Measurements from ENCODE around the gene TCERG1.

The TCERG1 gene

GRCh38 chr5:146427619-146427997 lies 19.5 kb upstream of the TCERG1 start:
- no peak overlapping the region for H3K4me3 ChIP-seq (replicated peaks; ENCODE audit: low read depth, low read length)
- TF ChIP-seq CTCF (IDR thresholded peaks at IDR 0.05; ENCODE audit: low read length, missing control alignments) = no peak
- no peak for DNase-seq (ENCODE audit: low read depth)

DNA sequence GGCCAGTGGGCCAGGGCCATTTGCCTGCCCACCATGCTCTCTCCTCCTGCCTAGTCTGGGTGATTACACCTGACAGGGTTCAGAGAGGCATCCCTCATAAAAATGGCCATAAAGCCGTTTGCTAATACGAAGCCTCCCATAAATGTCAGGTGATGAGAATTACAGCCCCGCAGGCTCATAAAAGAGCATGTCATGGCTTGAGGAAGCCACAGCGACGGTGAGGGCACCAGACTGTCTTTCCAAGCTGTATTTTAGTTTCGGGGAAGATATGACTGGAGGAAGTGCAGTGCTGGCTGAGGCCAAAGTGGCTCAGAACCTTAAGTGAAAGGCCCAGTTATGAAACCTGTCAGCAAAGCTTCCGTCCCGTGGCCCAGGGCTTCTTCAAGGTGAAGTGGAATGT lies 18.5 kb upstream of the TCERG1 start:
- DNase-seq (ENCODE audit: low read depth) = no peak
- H3K4me3 ChIP-seq (replicated peaks; ENCODE audit: low read depth, low read length) = no peak overlapping the region
- TF ChIP-seq CTCF (IDR thresholded peaks at IDR 0.05; ENCODE audit: low read length, missing control alignments) = no peak

DNA sequence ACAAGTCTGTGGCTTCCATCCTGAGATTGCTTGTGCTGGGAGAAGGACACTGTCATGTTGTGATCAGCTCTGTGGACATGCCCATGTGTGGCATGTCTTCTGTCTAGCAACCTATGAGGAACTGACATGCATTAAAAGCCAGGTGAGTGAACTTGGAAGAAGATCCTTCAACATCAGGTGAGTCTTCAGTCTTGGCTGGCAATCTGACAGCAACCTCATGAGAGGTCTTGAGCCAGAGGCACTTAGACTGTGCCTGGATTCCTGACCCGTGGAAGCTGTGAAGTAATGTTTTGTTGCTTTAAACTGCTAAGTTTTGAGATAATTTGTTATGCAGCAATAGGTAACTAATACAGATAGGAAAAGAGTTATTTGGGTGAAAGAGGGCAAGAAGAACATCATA lies 6.8 kb upstream of the TCERG1 start:
- TF ChIP-seq CTCF (IDR thresholded peaks at IDR 0.05; ENCODE audit: low read length, missing control alignments) = no peak
- no peak for DNase-seq (ENCODE audit: low read depth)
- H3K4me3 ChIP-seq (replicated peaks; ENCODE audit: low read depth, low read length) = no peak overlapping the region

DNA sequence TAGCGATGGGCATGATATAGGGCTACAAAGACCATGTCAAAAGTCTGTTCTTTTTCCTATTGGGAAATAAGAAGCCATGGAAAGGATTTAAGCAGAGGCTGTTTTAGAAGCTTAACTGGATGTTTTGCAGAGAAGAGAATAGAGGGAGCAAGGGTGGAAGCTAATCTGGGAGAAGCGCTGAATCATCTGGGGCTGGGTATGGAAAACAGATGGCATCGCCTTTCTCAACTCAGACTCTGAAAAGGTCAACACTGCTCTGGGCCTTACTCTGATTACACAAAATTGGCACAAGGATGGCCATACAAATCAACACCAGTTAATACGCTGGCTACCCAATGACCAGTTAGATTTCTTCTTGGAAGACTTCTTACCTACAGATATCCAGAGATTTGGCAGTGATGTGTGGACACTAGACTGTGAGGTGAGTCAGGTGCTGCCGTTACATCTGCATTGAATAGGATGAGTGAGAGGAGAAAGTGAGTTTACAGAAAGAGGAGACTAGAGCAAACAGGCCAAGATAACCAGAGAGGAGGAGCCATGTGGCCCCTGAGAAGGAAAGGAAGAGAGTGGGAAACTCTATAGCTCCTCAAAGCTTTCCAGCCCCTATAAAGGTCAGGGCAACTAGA lies 6.2 kb upstream of the TCERG1 start:
- H3K4me3 ChIP-seq (replicated peaks; ENCODE audit: low read depth, low read length) = no peak overlapping the region
- no peak for DNase-seq (ENCODE audit: low read depth)
- no peak for TF ChIP-seq CTCF (IDR thresholded peaks at IDR 0.05; ENCODE audit: low read length, missing control alignments)

DNA sequence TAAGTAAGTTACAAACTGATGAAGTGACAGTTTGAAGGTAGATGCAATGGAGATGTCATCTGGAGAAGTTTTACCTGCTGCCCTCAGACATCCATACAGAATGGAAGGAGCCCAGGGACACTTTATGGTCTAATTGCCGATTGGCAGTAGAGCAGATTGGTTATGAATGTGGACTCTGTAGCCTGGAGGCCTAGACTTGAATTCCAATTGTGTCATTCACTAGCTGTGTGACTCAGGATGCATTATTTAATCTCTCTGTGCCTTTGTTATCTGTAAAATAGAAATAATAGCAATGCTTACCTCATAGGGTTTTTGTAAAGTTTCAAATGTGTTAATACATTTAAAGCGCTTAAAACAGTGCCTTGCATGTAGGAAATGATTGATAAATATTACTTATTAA lies 5.2 kb upstream of the TCERG1 start:
- TF ChIP-seq CTCF (IDR thresholded peaks at IDR 0.05; ENCODE audit: low read length, missing control alignments) = no peak
- H3K4me3 ChIP-seq (replicated peaks; ENCODE audit: low read depth, low read length) = no peak overlapping the region

GRCh38 chr5:146447734-146448380 lies 724 bp downstream of the TCERG1 start:
- no peak for TF ChIP-seq CTCF (IDR thresholded peaks at IDR 0.05; ENCODE audit: low read length, missing control alignments)
- peak; percentile 28 for DNase-seq (ENCODE audit: low read depth)
- H3K4me3 ChIP-seq (replicated peaks; ENCODE audit: low read depth, low read length) = peak overlapping the region; percentile 95

More for the DNA sequence above, 5.2 kb upstream of the TCERG1 start:
- DNase-seq (ENCODE audit: low read depth) = no peak

Measured in fibroblast of pulmonary artery (primary cell).